ENCODE results near the gene NUDT14.
A peak's percentile ranks its signal among the peaks of the same experiment; 100 is the strongest.

GRCh38 chr14:105180592-105181548, at the start of gene NUDT14:
- peak; percentile 36 for TF ChIP-seq POLR2A (IDR thresholded peaks at IDR 0.05)
- TF ChIP-seq, protein P1, sequence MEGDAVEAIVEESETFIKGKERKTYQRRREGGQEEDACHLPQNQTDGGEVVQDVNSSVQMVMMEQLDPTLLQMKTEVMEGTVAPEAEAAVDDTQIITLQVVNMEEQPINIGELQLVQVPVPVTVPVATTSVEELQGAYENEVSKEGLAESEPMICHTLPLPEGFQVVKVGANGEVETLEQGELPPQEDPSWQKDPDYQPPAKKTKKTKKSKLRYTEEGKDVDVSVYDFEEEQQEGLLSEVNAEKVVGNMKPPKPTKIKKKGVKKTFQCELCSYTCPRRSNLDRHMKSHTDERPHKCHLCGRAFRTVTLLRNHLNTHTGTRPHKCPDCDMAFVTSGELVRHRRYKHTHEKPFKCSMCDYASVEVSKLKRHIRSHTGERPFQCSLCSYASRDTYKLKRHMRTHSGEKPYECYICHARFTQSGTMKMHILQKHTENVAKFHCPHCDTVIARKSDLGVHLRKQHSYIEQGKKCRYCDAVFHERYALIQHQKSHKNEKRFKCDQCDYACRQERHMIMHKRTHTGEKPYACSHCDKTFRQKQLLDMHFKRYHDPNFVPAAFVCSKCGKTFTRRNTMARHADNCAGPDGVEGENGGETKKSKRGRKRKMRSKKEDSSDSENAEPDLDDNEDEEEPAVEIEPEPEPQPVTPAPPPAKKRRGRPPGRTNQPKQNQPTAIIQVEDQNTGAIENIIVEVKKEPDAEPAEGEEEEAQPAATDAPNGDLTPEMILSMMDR (IDR thresholded peaks at IDR 0.05): peak in 1 of 4 donors; percentile 7
